ENCODE results near the gene NAALADL2.

DNA sequence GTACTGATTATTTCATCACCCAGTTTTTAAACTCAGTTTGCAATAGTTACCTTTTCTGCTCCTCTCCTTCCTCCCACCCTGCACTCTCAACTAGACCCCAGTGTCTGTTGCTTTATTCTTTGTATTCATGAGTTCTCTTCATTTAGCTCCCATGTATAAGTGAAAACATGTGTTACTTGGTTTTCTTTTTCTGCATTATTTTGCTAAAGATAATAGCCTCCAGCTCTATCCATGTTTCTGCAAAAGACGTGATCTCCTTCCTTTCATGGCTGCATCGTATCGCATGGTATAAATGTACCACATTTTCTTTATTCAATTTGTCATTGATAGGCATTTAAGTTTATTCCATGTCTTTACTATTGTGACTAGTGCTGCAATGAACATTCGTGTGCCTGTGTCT lies 79.0 kb downstream of the NAALADL2 start:
- TF ChIP-seq, protein P1, sequence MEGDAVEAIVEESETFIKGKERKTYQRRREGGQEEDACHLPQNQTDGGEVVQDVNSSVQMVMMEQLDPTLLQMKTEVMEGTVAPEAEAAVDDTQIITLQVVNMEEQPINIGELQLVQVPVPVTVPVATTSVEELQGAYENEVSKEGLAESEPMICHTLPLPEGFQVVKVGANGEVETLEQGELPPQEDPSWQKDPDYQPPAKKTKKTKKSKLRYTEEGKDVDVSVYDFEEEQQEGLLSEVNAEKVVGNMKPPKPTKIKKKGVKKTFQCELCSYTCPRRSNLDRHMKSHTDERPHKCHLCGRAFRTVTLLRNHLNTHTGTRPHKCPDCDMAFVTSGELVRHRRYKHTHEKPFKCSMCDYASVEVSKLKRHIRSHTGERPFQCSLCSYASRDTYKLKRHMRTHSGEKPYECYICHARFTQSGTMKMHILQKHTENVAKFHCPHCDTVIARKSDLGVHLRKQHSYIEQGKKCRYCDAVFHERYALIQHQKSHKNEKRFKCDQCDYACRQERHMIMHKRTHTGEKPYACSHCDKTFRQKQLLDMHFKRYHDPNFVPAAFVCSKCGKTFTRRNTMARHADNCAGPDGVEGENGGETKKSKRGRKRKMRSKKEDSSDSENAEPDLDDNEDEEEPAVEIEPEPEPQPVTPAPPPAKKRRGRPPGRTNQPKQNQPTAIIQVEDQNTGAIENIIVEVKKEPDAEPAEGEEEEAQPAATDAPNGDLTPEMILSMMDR (IDR thresholded peaks at IDR 0.05), result no peak
- no peak for TF ChIP-seq POLR2AphosphoS5 (IDR thresholded peaks at IDR 0.05; ENCODE audit: low read depth, low read length)
